GM18868 (cell line): ENCODE data around the gene ZBTB20.
A peak's percentile ranks its signal among the peaks of the same experiment; 100 is the strongest.

Experiments
- ATAC-seq: cut with Tn5 transposase; IDR thresholded peaks from one replicate; pipeline ENCODE4 v1.9.1; 2021; ENCODE audit warnings: mild to moderate bottlenecking, moderate library complexity; ENCODE audit not compliant: unreplicated experiment

The ZBTB20 gene

DNA sequence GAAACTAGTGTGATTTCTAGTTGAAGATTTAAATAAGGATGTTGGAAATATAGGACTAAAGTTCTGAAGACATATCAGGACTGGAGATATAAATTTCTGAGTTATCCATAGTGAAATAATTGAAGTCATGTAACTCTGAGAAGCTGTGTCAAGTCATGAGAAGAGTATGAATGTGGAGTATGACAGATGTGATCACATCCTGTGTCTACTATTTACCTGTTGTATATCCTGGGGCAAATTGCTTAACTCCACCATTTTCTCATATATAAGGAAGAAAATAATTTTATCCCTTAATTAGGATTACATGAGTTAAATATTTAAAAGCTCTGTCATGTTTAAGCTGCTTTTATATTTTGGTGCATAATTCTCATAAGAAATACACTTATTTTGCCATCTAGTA, 350.3 kb downstream of the ZBTB20 start:
- no peak for ATAC-seq

DNA sequence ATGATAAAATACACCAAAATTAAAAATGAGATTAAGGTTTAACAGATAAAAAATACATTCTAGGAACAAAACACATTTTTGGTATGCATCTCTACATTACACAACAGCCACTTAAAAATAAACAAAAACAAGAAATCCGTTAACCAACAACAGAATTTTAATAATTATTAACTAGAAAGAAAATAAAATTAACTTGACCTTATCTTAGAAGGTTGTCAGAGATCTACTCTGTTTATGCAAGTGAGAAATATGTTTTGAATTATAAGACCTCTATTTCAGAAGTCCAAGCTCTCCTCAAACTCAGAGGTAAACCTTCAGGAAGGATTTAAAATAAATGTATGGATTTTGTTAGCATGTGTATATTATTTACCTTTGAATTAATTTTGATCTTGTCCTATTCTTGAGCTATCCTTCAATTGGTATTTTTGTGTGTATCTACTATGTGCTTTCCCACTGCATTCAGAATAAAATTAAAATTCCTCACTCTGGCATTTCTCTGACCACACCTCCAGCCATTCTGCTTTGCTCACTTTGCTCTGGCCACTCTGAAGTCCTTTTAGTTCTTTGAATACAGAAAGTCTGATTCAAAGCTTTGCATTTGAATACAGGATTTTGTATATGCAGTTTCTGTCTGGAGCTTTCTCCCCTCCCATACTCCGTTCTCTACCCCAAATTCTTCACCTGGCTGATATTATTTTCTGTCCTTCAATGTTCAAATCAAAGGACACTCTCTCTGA, 352.0 kb downstream of the ZBTB20 start:
- no peak for ATAC-seq

DNA sequence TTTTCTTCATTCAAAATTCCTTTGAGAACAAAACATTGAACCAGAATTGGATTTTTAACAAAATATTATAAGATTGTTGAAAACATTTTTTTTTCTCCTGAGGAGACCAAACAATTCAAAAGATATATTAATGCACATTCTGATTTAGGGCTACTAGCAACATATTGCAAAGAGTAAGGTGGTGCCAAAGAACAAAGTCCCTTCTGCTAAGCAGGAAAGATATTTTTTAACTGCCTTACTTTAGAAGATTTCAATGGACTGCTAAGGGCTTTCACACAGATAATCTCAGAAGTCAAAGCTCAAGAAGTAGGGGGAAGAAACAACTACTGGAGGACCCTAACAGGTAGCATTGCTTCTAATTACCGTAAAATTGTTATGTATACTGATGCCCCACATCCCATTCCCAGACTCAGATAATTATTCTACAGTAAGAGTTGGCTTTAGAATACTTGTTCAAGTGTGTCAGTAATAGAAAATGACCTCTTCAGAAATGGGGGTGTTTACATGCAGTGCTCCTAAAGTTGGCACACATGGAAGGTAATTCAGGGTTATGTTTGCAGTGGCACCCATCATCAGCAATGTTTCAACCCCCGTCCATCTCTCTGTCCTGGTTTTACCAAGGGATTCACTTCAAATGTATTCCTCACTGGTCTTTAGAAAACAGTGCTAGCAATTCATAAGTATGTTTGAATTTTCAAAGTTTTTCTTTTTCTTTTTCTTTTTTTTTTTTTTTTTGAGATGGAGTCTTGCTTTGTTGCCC, 354.7 kb downstream of the ZBTB20 start:
- no peak for ATAC-seq

DNA sequence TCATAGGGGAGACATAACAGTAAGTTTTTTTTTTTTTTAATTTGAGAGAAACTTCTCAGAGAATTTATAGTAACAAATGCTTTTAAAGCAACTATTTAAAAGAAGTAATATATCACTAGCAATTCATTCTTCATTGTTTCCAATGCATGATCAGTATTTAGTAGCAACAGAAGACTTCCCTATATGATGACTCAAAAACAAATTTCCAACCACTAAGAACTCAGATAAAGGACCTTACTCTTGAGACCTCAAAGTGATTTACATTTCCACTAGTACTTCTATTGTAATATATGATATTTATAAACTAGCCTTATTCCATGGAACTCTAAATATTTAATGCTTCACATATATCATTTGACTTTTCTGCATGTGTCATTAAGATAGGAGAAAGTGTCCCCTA, 356.3 kb downstream of the ZBTB20 start:
- no peak for ATAC-seq

DNA sequence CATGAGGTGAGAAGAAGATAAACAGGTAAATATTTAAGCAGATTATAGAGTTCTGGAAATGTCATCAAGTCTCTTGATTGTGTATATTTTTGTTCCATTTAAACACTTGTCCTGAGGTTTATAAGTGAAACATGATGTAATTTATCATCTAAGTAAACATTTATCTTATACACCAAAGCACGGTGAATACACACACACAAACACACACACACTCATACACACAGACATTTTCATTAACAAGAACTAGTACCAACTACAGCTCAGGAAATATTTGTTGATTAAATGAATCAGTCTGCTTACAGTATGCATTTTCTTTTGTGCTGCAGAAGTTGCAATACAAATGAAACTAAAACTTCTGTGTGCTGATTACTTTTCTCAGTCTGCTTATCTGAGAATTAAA, 357.3 kb downstream of the ZBTB20 start:
- no peak for ATAC-seq

DNA sequence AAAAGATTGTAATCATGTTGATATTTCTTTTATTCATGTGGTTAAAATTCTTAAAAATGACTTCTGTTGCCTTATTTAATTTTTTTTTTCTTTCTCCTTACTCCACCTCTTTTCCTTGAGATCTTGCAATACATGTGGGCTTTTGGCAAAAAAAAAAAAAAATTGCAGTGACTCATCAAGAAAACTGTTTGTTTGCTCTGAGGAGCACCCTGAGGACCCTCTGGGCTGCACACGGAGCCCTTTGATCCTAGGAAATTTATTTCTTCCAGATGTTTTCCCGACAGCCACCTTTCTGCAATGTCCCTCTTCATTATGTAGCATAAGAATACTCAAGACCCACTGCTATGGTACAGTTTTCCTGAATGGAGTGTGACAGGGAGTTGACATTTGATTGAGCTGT, 371.7 kb downstream of the ZBTB20 start:
- no peak for ATAC-seq

DNA sequence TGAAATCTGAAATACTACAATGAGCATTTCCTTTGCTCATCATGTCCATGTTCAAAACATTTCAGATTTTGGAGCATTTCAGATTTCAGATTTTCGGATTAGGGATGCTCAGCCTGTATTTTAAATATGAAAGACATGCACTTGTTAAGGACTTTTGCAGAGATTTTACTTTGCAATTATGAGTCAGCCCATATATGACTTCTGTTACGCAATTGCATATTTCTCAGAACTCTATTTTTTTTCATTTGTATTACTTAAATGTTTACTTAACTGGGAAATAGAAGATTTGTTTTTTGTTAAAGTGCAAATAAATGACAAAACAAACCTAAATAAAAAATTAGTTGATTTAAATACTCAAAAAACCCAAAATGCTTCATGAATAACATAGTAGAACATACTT, 376.2 kb downstream of the ZBTB20 start:
- no peak for ATAC-seq

DNA sequence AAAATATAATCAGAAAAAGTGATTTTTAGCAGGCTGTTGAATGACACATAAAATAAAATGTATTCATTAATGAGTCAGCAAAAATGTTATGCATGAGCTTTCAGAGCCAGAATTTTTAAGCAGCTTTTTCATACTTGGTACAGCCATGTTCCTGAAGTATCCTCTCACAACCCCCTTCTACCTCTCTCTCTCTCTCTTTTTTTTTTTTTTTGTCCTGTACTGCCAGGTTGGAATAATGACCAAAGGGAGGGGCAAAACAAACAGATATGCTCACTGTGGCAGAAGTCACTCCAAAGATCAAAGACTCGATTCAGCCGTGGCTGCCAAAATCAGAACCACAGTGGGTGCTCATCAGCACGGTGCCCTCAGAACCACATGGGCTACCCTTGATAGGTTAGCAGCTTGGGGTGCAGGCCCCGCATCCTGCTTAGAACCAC, 383.0 kb downstream of the ZBTB20 start:
- ATAC-seq = no peak

DNA sequence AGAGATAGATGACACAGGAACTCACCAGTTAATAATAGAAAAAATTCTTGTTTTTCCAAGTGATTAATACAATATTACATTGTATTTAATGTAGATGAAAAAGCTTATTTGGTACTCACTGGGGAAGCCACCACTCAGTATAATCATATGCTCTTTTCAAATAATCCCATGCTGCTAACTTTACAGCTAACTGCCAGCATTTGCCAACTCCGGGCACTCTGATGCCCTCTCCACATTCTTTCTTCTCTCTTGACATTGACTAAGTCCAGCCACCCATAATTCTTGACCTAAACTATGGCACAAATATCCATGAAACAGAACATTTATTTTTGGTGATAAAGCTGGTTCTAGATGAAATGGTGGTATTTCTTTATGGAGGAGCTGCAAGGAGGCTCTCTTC, 384.9 kb downstream of the ZBTB20 start:
- no peak for ATAC-seq

DNA sequence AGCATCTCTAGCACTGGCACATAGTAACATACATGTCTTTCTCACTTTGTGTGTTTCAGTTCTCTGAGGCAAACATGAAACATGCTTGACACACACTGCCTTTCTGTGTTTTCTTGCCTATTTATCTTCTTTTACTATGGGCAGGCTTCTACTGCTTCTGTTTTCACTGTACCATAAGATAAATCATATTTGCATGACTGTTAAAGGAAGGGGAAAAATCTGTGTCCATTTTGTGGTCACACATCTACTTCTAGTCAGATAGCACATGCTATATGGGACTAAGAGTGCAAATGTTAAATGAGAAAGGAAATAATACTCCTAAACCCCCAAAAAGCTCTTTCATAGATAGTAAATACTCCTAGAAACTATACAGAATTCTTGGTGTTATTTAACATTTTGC, 386.4 kb downstream of the ZBTB20 start:
- peak; percentile 27 for ATAC-seq

DNA sequence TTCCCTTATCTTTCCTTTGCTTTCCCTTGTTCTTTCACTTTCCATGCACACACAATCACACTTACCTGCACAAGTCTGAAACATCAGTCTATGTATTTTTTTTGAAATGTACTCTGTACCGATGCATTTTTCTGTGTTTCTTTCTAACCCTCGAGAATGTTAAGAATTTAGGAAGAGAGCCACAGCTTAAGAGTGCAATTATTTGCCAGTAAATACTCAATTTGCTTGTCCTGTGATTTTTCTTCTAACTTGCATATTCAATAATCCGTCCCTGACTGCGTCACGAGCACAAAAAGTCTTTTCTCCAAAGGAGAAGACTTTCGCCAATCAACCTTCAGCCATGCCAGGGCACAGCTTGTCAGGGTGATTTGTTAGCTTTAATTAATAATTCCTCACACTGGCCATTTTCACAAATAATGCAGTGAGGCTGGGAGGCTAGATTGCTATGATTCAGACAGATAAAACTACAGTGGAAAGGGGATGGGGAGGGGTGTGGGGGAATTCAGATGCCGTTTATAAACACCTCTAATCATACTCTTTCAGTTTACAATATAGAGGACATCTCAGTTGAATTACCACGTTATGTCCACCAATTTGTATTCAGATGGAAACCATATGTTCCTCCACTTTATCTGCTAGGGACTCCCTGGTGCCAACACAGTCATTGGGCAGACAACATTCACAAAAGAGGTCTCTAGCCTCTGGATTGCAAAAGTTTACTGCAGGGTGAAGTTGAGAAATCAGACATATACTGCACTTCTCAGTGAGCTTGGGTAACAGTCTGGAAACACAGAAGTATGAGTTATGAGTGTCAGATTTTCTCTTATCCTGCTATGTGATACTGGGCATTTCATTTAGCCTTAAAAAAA, 388.0 kb downstream of the ZBTB20 start:
- ATAC-seq = no peak

DNA sequence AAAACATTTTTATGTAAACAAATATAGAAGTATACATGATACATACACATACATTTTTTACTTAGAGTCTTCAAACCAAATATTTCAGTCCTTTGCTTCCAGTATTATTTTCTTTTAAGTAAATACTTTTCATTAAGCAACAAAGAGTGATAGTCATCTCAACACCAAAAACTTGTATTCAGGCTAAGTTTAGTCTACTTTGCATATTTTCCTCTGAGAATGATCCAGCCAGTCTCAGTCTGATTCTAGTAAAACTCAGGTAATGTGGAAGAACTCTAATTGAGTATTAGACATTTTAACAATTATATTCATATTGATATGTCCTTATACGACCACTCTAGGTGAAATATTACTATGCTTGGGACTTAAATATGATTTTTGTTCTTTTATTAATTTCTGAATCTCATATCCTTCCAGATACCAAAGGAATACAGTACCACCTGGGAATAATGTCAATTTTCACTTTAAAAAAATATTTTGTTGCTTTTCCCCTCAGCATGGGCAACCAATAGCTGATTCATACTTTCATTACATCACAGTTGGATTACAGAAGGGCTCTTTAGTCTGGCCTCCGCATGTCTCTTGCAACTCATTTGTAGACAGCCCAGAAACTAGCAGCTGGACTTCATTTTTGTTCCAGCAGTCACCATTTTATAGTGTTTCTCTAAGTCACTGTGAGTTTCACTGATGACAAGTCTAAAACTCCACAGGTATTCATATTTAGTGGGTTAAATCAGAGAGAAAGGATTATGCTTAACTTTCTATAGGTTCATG, 390.4 kb downstream of the ZBTB20 start:
- peak; percentile 86 for ATAC-seq

DNA sequence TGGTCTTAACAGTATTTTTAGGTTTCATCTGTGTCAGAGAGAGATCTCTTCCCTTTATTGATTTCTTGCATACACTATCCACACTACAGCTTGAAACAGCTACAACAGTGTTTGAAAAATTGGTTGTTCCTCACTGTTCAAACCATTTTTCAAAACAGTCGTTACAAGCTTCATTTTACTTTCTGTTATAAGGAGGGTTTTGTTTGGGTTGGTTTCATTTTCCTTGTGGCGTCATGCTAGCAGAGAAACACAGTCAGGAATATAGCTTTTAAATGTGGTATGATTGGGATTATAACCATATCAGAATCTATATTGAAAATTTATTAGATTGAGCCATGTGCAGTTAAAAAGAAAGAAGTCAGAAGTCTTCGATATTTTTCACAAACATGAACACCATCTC, 400.6 kb downstream of the ZBTB20 start:
- peak; percentile 71 for ATAC-seq

DNA sequence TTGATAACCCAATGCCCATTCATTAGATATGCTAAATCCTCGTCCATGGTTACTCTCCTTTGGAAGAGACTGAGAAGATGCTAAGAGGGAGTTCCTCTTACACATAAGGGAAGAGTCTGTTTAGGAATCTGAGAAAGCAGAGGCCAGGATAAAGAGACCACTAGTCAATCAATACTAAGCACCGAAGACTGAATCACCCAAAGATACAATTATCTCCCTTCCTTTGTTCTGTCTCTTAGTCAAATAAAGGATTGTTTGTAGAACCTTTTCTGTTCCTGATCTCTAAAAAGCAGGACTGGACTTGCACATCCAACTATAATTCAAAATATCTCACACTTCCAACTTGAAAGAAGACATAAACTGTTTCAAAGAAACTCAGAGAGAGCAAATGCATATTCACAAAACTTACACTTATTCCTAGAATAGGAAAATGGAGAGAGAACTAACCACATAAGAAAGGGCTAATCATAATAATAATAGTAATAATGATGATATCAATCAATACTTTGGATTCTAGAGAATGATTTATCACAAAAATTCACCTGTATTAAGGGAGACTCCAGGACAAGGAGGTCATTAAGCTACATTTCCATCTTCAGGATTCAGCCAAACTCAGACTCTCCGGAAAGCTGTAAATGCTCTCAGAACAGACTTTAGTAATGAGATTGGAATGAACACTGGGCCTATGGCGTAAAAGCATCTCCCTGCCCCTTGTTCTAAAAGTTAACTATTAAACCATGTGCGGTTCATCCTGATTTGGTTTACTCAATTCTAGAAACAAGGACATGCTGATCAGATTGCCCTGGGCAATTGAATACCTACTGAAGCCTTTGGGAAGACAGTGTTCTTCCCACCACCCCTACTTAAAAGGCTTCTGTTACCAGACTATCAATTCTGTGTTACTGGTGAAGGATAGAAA, 401.5 kb downstream of the ZBTB20 start:
- no peak for ATAC-seq

DNA sequence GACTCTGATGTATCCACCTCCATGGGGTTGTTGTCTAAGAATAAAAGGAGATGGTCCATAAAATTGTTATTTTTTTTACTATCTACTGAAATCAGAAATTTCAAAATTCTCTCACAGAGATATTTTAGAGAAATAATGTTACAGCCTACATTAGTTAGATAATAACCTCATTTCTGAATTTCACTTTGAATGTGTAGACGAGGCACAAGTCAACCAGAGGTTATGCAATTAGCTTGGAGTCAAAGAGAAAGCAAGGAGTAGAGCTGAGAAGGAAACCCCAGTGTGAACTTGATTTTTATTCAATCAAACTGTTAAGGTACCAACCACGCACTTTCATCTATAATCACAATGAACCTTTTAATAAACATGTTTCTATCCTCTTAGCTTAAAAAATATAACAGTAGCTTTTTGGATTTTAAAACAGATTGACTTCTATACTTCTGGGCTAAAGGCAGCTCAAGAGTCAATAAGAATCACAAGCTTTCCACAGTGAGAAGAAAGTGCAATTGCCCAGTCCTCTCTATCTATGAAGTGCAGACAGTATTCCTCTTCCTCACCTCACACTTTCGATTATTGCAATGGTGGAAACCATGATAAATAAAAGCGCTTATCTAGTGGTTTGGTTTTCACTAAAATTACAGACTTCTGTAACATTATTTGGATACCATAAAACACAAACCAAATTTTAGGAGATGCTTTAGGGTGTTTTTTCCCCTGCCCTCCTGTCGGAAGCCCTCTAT, 403.2 kb downstream of the ZBTB20 start:
- ATAC-seq = no peak

DNA sequence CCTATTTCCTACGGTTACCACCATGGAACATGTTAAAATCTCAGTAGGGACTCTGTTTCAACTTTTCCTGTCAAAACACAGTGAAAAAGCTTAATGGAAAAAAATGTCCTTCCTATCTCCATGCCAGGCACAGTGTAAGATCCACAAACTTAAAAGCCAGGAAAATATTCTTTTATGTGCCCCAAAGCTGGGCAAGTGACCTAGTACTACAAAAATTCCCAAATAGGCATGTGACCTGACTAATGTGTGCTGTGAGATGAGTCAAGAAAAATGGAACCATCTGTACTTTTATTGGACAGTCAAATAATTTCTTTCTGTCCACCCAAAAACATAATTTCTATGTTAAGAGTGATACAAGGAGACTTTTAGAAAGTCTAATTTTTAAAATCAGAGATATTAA, 406.0 kb downstream of the ZBTB20 start:
- no peak for ATAC-seq

DNA sequence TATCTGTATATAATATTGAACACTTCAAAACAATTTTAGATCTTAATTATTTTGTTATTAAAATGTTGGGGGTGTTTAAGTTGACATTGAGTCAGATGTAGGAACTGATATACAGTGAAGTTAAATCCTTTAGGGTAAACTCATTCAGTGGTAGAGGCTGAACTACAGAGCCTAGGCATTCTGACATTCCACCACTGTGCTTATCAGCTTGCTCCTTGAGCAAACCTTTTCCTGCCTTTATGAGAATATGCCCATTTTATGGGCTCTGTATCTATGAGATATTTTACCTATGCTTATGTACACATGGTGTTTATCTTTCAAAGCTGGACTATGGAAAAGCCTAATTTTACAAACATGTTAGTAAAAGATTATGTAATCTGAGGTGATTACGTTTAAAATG, 407.5 kb downstream of the ZBTB20 start:
- ATAC-seq = no peak

DNA sequence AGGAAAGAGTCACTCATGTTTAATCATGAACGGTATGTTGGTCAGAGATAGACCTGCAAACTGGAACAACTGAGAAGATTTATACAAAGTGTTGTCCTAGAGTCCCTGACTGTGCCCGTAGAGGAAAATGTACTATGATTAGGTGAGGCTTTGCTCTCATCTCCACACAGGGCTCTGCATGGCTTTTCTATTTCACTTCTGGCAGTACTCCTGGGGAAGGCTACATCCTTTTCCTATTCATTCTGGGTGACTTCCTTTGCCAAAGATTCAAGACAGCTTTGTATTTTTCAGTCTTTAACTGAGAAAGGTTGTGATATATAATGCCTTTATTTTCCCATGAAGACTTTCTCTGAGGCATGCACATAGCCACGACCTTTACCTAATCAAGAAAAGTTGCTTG, 414.7 kb downstream of the ZBTB20 start:
- no peak for ATAC-seq

DNA sequence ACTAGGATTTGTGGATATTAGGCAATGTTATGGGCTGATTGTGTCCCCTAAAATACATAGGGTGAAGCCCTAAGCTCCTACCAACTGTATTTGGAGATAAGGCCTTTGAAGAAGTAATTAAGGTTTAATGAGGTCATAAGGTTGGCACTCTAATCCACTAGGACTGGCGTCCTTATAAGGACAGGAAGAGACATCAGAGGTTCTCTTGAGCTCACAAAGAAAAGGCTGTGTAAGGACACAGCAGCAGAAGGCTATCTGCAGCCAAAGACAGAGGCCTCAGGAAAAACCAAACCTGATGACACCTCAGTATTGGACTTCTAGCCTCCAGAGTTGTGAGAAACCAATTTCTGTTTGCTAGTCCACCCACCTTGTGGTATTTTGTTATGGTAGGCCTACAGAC, 416.7 kb downstream of the ZBTB20 start:
- no peak for ATAC-seq
